Measurements from ENCODE around the gene GSTM3.
"Not testable (repeated sequence)": the region's sequence is repeated elsewhere in the genome, so short reads cannot be mapped to it uniquely, and the experiment has no call there.

GSTM3 gene

GRCh38 chr1:109759513-109760334, 18.9 kb upstream of the GSTM3 start:
- no peak overlapping the region for H3K27ac Mint-ChIP-seq
- no peaks in the 10 kb centered on the region for H3K27me3 Mint-ChIP-seq
- H3K36me3 Mint-ChIP-seq = no peaks in the 10 kb centered on the region
- H3K4me3 Mint-ChIP-seq = no peak overlapping the region
- no peaks in the 10 kb centered on the region for H3K4me1 Mint-ChIP-seq (ENCODE audit: low read depth)
- H3K9me3 Mint-ChIP-seq (ENCODE audit: low read depth) = no peaks in the 10 kb centered on the region

GRCh38 chr1:109757936-109758786, 17.3 kb upstream of the GSTM3 start:
- Mint-ChIP-seq H3K27ac (no peak overlapping the region), H3K36me3 (no peaks in the 10 kb centered on the region), H3K27me3 (peaks cover 2% of the 10 kb centered on the region)

GRCh38 chr1:109756848-109757521, 16.1 kb upstream of the GSTM3 start:
- Mint-ChIP-seq H3K27me3 (peaks cover 2% of the 10 kb centered on the region), H3K4me3 (no peak overlapping the region), H3K27ac (no peak overlapping the region), H3K4me1 (ENCODE audit: low read depth) (no peaks in the 10 kb centered on the region), H3K36me3 (no peaks in the 10 kb centered on the region), H3K9me3 (ENCODE audit: low read depth) (no peaks in the 10 kb centered on the region)

More at GRCh38 chr1:109757936-109758786, 17.3 kb upstream of the GSTM3 start:
- Mint-ChIP-seq H3K4me1 (ENCODE audit: low read depth) (no peaks in the 10 kb centered on the region), H3K9me3 (ENCODE audit: low read depth) (no peaks in the 10 kb centered on the region), H3K4me3 (no peak overlapping the region)

- H3K4me1 Mint-ChIP-seq (ENCODE audit: low read depth); H3K9me3 Mint-ChIP-seq (ENCODE audit: low read depth); H3K36me3 Mint-ChIP-seq; H3K27me3 Mint-ChIP-seq; H3K4me3 Mint-ChIP-seq; H3K27ac Mint-ChIP-seq: not testable (repeated sequence)
Measured at GRCh38 chr1:109756325-109756724, 15.5 kb upstream of the GSTM3 start.

- Mint-ChIP-seq H3K27ac (no peak overlapping the region), H3K9me3 (ENCODE audit: low read depth) (no peaks in the 10 kb centered on the region), H3K4me1 (ENCODE audit: low read depth) (no peaks in the 10 kb centered on the region), H3K27me3 (peaks cover 7% of the 10 kb centered on the region), H3K4me3 (no peak overlapping the region), H3K36me3 (no peaks in the 10 kb centered on the region)
Measured at GRCh38 chr1:109754738-109755137, 13.9 kb upstream of the GSTM3 start.

- H3K27me3 Mint-ChIP-seq = peaks cover 12% of the 10 kb centered on the region
- H3K36me3 Mint-ChIP-seq = peaks cover 2% of the 10 kb centered on the region
- no peak overlapping the region for H3K27ac Mint-ChIP-seq
- H3K9me3 Mint-ChIP-seq (ENCODE audit: low read depth) = no peaks in the 10 kb centered on the region
- H3K4me3 Mint-ChIP-seq = no peak overlapping the region
- H3K4me1 Mint-ChIP-seq (ENCODE audit: low read depth) = no peaks in the 10 kb centered on the region
Measured at GRCh38 chr1:109751531-109752260, 10.9 kb upstream of the GSTM3 start.

GRCh38 chr1:109750920-109751319, 10.1 kb upstream of the GSTM3 start:
- Mint-ChIP-seq H3K27ac (no peak overlapping the region), H3K4me1 (ENCODE audit: low read depth) (no peaks in the 10 kb centered on the region), H3K36me3 (peaks cover 2% of the 10 kb centered on the region), H3K27me3 (peaks cover 12% of the 10 kb centered on the region), H3K9me3 (ENCODE audit: low read depth) (no peaks in the 10 kb centered on the region), H3K4me3 (no peak overlapping the region)

GRCh38 chr1:109750241-109750882, 9.5 kb upstream of the GSTM3 start:
- Mint-ChIP-seq H3K36me3 (peaks cover 2% of the 10 kb centered on the region), H3K4me3 (no peak overlapping the region), H3K4me1 (ENCODE audit: low read depth) (no peaks in the 10 kb centered on the region), H3K27ac (no peak overlapping the region), H3K9me3 (ENCODE audit: low read depth) (no peaks in the 10 kb centered on the region), H3K27me3 (peaks cover 12% of the 10 kb centered on the region)

GRCh38 chr1:109749221-109749620, 8.4 kb upstream of the GSTM3 start:
- no peak overlapping the region for H3K4me3 Mint-ChIP-seq
- no peak overlapping the region for H3K27ac Mint-ChIP-seq
- H3K27me3 Mint-ChIP-seq = peaks cover 12% of the 10 kb centered on the region
- peaks cover 2% of the 10 kb centered on the region for H3K36me3 Mint-ChIP-seq
- H3K9me3 Mint-ChIP-seq (ENCODE audit: low read depth) = no peaks in the 10 kb centered on the region
- no peaks in the 10 kb centered on the region for H3K4me1 Mint-ChIP-seq (ENCODE audit: low read depth)

GRCh38 chr1:109748311-109748710, 7.5 kb upstream of the GSTM3 start:
- not testable (repeated sequence) for H3K27ac Mint-ChIP-seq; H3K36me3 Mint-ChIP-seq; H3K4me1 Mint-ChIP-seq (ENCODE audit: low read depth); H3K9me3 Mint-ChIP-seq (ENCODE audit: low read depth); H3K4me3 Mint-ChIP-seq
- H3K27me3 Mint-ChIP-seq = peaks cover 10% of the 10 kb centered on the region

GRCh38 chr1:109739738-109740614, 862 bp downstream of the GSTM3 start:
- Mint-ChIP-seq H3K4me1 (ENCODE audit: low read depth) (peaks cover 14% of the 10 kb centered on the region), H3K27me3 (peaks cover 4% of the 10 kb centered on the region), H3K4me3 (peak overlapping the region; percentile 88), H3K36me3 (peaks cover 3% of the 10 kb centered on the region), H3K27ac (peak overlapping the region; percentile 58), H3K9me3 (ENCODE audit: low read depth) (no peaks in the 10 kb centered on the region)

- H3K9me3 Mint-ChIP-seq (ENCODE audit: low read depth) = no peaks in the 10 kb centered on the region
- H3K4me1 Mint-ChIP-seq (ENCODE audit: low read depth) = no peaks in the 10 kb centered on the region
- H3K27me3 Mint-ChIP-seq = no peaks in the 10 kb centered on the region
- no peak overlapping the region for H3K27ac Mint-ChIP-seq
- peaks cover 3% of the 10 kb centered on the region for H3K36me3 Mint-ChIP-seq
- no peak overlapping the region for H3K4me3 Mint-ChIP-seq
Measured at GRCh38 chr1:109733236-109733870, 7.5 kb downstream of the GSTM3 start.

GRCh38 chr1:109732390-109732881, 8.4 kb downstream of the GSTM3 start:
- Mint-ChIP-seq H3K36me3 (peaks cover 3% of the 10 kb centered on the region), H3K4me3 (no peak overlapping the region), H3K9me3 (ENCODE audit: low read depth) (no peaks in the 10 kb centered on the region), H3K27me3 (no peaks in the 10 kb centered on the region), H3K27ac (no peak overlapping the region), H3K4me1 (ENCODE audit: low read depth) (no peaks in the 10 kb centered on the region)
